DMS 273 (cell line): ENCODE measurements around the gene GTPBP4.
"Not testable (repeated sequence)": the region's sequence is repeated elsewhere in the genome, so short reads cannot be mapped to it uniquely, and the experiment has no call there.

ENCODE experiments used
- DNase-seq: peaks from one replicate; lab custom pipeline; 2025; ENCODE audit not compliant: unreplicated experiment; lab: John Stamatoyannopoulos, UW

The GTPBP4 gene

GRCh38 chr10:988667-989545 is 672 bp downstream of the GTPBP4 start:
- no peak for DNase-seq

- no peak for DNase-seq
Measured at GRCh38 chr10:990808-991207, 2.6 kb downstream of the GTPBP4 start.

GRCh38 chr10:992467-992866 is 4.2 kb downstream of the GTPBP4 start:
- DNase-seq, result no peak

GRCh38 chr10:992871-993270 is 4.6 kb downstream of the GTPBP4 start:
- no peak for DNase-seq

GRCh38 chr10:994836-995558 is 6.8 kb downstream of the GTPBP4 start:
- DNase-seq, result no peak

GRCh38 chr10:995559-995926 is 7.3 kb downstream of the GTPBP4 start:
- DNase-seq, result no peak

GRCh38 chr10:996031-996430 is 7.8 kb downstream of the GTPBP4 start:
- no peak for DNase-seq

- DNase-seq, result no peak
Measured at GRCh38 chr10:997266-998022, 9.2 kb downstream of the GTPBP4 start.

- DNase-seq, result no peak
Measured at GRCh38 chr10:1002425-1003006, 14.3 kb downstream of the GTPBP4 start.

GRCh38 chr10:1003884-1004670 is 15.8 kb downstream of the GTPBP4 start:
- DNase-seq, result no peak

GRCh38 chr10:1006573-1006972 is 18.3 kb downstream of the GTPBP4 start:
- DNase-seq, result no peak

GRCh38 chr10:1007583-1007982 is 19.3 kb downstream of the GTPBP4 start:
- no peak for DNase-seq

GRCh38 chr10:1009071-1009494 is 20.8 kb downstream of the GTPBP4 start:
- no peak for DNase-seq

GRCh38 chr10:1009947-1010346 is 21.7 kb downstream of the GTPBP4 start:
- not testable (repeated sequence) for DNase-seq

GRCh38 chr10:1010703-1011102 is 22.5 kb downstream of the GTPBP4 start:
- DNase-seq, result no peak

- DNase-seq, result no peak
Measured at GRCh38 chr10:1011696-1012095, 23.5 kb downstream of the GTPBP4 start.

GRCh38 chr10:1015688-1016087 is 27.5 kb downstream of the GTPBP4 start:
- DNase-seq, result no peak

- DNase-seq, result no peak
Measured at GRCh38 chr10:1019362-1019761, 31.1 kb downstream of the GTPBP4 start.

- DNase-seq, result no peak
Measured at GRCh38 chr10:1020460-1020859, 32.2 kb downstream of the GTPBP4 start.

- DNase-seq, result no peak
Measured at GRCh38 chr10:1020958-1021357, 32.7 kb downstream of the GTPBP4 start.
